GM12878 (cell line): Measurements from ENCODE around the gene FNDC3B. TPM values are rescaled to one million over a fixed set of nuclear protein-coding genes. Genes with fewer than 3 reads are reported as not detected.

Experiments
- ATF7 ChIP-seq: fragments of 450-650 bp; IDR thresholded peaks from 2 replicates; pipeline ENCODE4 v1.6.1; 2016; ENCODE audit warnings: low read depth, mild to moderate bottlenecking
- BACH1 ChIP-seq: fragments of 450-650 bp; IDR thresholded peaks from 2 replicates; pipeline ENCODE4 v1.6.1; 2017; ENCODE audit warnings: mild to moderate bottlenecking, borderline replicate concordance
- CBX5 ChIP-seq: sonication (generic); IDR thresholded peaks from 2 replicates; pipeline ENCODE4 v1.6.1; 2016; ENCODE audit warnings: low read depth, moderate library complexity, mild to moderate bottlenecking, inconsistent platforms
- CEBPZ ChIP-seq: fragments of 150-350 bp; IDR thresholded peaks from 2 replicates; pipeline ENCODE4 v1.6.1; 2016; ENCODE audit warnings: low read depth, low read length
- CHD1 ChIP-seq: IDR thresholded peaks from 2 replicates; pipeline ENCODE4 v1.6.1; 2012; ENCODE audit warnings: low read depth, low read length, improper control_type of control experiment
- CHD2 ChIP-seq: IDR thresholded peaks from 2 replicates; pipeline ENCODE4 v1.6.1; 2011; ENCODE audit warnings: low read depth, low read length, improper control_type of control experiment, borderline replicate concordance
- EGR1 ChIP-seq, 2 experiments: IDR thresholded peaks; 1 replicate in 1 of 2; 2 replicates in 1 of 2; pipeline ENCODE4 v1.6.1; 2011 to 2012; ENCODE audit warnings: low read depth in 2 of 2, low read length in 2 of 2, borderline replicate concordance in 1 of 2, mild to moderate bottlenecking in 1 of 2, moderate library complexity in 1 of 2
- EP300 ChIP-seq, 2 experiments: fragments of 150-350 bp in 1 of 2; IDR thresholded peaks; 2 replicates each; pipeline ENCODE4 v1.6.1; 2011 to 2012; ENCODE audit warnings: low read depth in 2 of 2, low read length in 2 of 2, borderline replicate concordance in 1 of 2, improper control_type of control experiment in 1 of 2, inconsistent platforms in 1 of 2; ENCODE audit not compliant: control insufficient read depth in 1 of 2
- IKZF1 ChIP-seq: fragments of 450-650 bp; conservative IDR thresholded peaks from 2 replicates; pipeline ENCODE4 v1.6.1; 2017; ENCODE audit warnings: antibody characterized with exemption, mild to moderate bottlenecking
- IRF3 ChIP-seq: fragments of 450-650 bp; IDR thresholded peaks from 2 replicates; pipeline ENCODE4 v1.6.1; 2014; ENCODE audit warnings: mild to moderate bottlenecking
- JUNB ChIP-seq: IDR thresholded peaks from 2 replicates; pipeline ENCODE4 v1.6.1; 2016; ENCODE audit warnings: antibody characterized with exemption, mild to moderate bottlenecking
- JUND ChIP-seq: IDR thresholded peaks from 2 replicates; pipeline ENCODE4 v1.6.1; 2012; ENCODE audit warnings: low read depth, mild to moderate bottlenecking, low read length, improper control_type of control experiment, moderate library complexity
- LARP7 ChIP-seq: fragments of 450-650 bp; IDR thresholded peaks from 2 replicates; pipeline ENCODE4 v1.6.1; 2017; ENCODE audit warnings: mild to moderate bottlenecking
- MAX ChIP-seq: IDR thresholded peaks from 2 replicates; pipeline ENCODE4 v1.6.1; 2012; ENCODE audit warnings: low read depth, low read length, improper control_type of control experiment
- NR2C1 ChIP-seq: fragments of 450-650 bp; IDR thresholded peaks from 2 replicates; pipeline ENCODE4 v1.6.1; 2017; ENCODE audit warnings: antibody characterized with exemption, mild to moderate bottlenecking, moderate library complexity
- PBX3 ChIP-seq: IDR thresholded peaks from 2 replicates; pipeline ENCODE4 v1.6.1; 2011; ENCODE audit warnings: mild to moderate bottlenecking, low read depth, low read length, moderate library complexity; ENCODE audit not compliant: insufficient replicate concordance
- POLR2A ChIP-seq: IDR thresholded peaks from 2 replicates; pipeline ENCODE4 v1.6.1; 2011; ENCODE audit warnings: low read depth, mild to moderate bottlenecking, low read length
- POU2F2 ChIP-seq: IDR thresholded peaks from 3 replicates; pipeline ENCODE4 v1.6.1; 2011; ENCODE audit warnings: low read depth, mild to moderate bottlenecking, low read length, borderline replicate concordance
- RAD51 ChIP-seq: fragments of 450-650 bp; IDR thresholded peaks from 2 replicates; pipeline ENCODE4 v1.6.1; 2016; ENCODE audit warnings: moderate library complexity, mild to moderate bottlenecking, inconsistent platforms
- RELB ChIP-seq: fragments of 450-650 bp; IDR thresholded peaks from 2 replicates; pipeline ENCODE4 v1.6.1; 2017; ENCODE audit warnings: low read depth, mild to moderate bottlenecking, moderate library complexity
- SIX5 ChIP-seq: IDR thresholded peaks from 2 replicates; pipeline ENCODE4 v1.6.1; 2011; ENCODE audit warnings: mild to moderate bottlenecking, low read depth, low read length, moderate library complexity; ENCODE audit not compliant: severe bottlenecking
- SMAD5 ChIP-seq: IDR thresholded peaks from 2 replicates; pipeline ENCODE4 v1.6.1; 2016; ENCODE audit warnings: antibody characterized with exemption, low read depth
- SMARCA5 ChIP-seq: fragments of 450-650 bp; IDR thresholded peaks from 2 replicates; pipeline ENCODE4 v1.6.1; 2017; ENCODE audit warnings: mild to moderate bottlenecking
- SREBF2 ChIP-seq: IDR thresholded peaks from 2 replicates; pipeline ENCODE4 v1.6.1; 2012; ENCODE audit warnings: mild to moderate bottlenecking, low read length
- SRF ChIP-seq, 2 experiments: IDR thresholded peaks; 2 replicates each; pipeline ENCODE4 v1.6.1; 2011; ENCODE audit warnings: low read depth in 2 of 2, low read length in 2 of 2, mild to moderate bottlenecking in 1 of 2, moderate library complexity in 1 of 2
- polyA plus RNA-seq, 11 experiments: library from polyadenylated mRNA; depleted of rRNA in 4 of 11; unstranded in 6 of 11; stranded (reverse) in 5 of 11; fragments of >200 nt; fragmentation: Nextera tagmentation in 4 of 11; fragmentation: Illumina TruSeq in 1 of 11; extraction: Ambion mirVana in 4 of 11; extraction: Trizol in 1 of 11; gene quantifications; 1 replicate in 1 of 11; 2 replicates in 10 of 11; pipeline versions ENCODE4 v1.2.1 to v1.2.3, GENCODE V29; 2011 to 2016; ENCODE audit warnings: inconsistent platforms in 2 of 11, missing spikeins in 2 of 11, low read depth in 1 of 11
- total RNA-seq, 4 experiments: library from RNA; depleted of rRNA in 3 of 4; stranded (reverse); fragments of >200 nt in 3 of 4; fragmentation: Illumina TruSeq in 1 of 4; extraction: Trizol in 1 of 4; gene quantifications; 2 replicates each; pipeline versions ENCODE4 v1.2.1 to v1.2.3, GENCODE V29; 2013 to 2021

Gene FNDC3B
- total and polyA plus RNA-seq, 10 of the 15 experiments (the other 5 are each of a cell fraction or from before 2014, with no cell fraction given): 7.9 to 35.0 (median 18.5) TPM

- TF ChIP-seq MAX (no peak), IRF3 (no peak), NR2C1 (no peak), JUND (no peak), POU2F2 (no peak), RAD51 (no peak), LARP7 (no peak), EGR1 (IDR thresholded peaks at IDR 0.05; ENCODE audit: borderline replicate concordance in 1 of 2, low read depth in 2 of 2, low read length in 2 of 2) (no peak), CEBPZ (no peak), JUNB (peak; percentile 84), SREBF2 (no peak), CHD1 (0 out of 2 replicates have a peak, but pooled peaks have one; percentile 31), SRF (IDR thresholded peaks at IDR 0.05; ENCODE audit: low read depth in 2 of 2, low read length in 2 of 2) (peak in 1 of 2 experiments; percentile 57; a peak in 1 of 4 replicates), IKZF1 (peak; percentile 82), CHD2 (peak; percentile 44; the same call in 1 of the 2 replicates), EP300 (IDR thresholded peaks at IDR 0.05; ENCODE audit: borderline replicate concordance in 1 of 2, control insufficient read depth in 1 of 2, low read depth in 2 of 2, low read length in 2 of 2) (peak; percentile 85 to 89), PBX3 (no peak), SMARCA5 (no peak), SIX5 (no peak), CBX5 (0 out of 2 replicates have a peak, but pooled peaks have one; percentile 18), BACH1 (peak; percentile 57; the same call in 1 of the 2 replicates), ATF7 (peak; percentile 96), SMAD5 (no peak), POLR2A (no peak), RELB (peak; percentile 77; the same call in 1 of the 2 replicates)
These were observed 22.4 kb downstream of the FNDC3B start (continued) for GRCh38 chr3:172061724-172062184.
